Measurements from ENCODE around the gene TNFRSF18.

DNA sequence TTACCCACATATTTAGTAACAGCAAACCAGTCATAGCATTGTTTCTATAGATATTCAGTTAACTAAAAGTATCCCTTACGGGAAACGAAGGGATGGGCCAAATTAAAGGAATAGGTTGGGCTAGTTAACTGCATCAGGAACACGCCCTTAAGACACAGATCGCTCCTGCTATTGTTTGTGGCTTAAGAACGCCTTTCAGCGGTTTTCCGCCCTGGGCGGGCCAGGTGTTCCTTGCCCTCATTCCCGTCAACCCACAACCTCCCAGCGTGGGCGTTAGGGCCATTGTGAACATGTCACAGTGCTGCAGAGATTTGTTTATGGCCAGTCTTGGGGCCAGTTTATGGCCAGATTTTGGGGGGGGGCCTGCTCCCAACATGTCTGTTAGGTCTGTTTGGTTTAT lies 14.7 kb downstream of the TNFRSF18 start:
- TF ChIP-seq, protein P1, sequence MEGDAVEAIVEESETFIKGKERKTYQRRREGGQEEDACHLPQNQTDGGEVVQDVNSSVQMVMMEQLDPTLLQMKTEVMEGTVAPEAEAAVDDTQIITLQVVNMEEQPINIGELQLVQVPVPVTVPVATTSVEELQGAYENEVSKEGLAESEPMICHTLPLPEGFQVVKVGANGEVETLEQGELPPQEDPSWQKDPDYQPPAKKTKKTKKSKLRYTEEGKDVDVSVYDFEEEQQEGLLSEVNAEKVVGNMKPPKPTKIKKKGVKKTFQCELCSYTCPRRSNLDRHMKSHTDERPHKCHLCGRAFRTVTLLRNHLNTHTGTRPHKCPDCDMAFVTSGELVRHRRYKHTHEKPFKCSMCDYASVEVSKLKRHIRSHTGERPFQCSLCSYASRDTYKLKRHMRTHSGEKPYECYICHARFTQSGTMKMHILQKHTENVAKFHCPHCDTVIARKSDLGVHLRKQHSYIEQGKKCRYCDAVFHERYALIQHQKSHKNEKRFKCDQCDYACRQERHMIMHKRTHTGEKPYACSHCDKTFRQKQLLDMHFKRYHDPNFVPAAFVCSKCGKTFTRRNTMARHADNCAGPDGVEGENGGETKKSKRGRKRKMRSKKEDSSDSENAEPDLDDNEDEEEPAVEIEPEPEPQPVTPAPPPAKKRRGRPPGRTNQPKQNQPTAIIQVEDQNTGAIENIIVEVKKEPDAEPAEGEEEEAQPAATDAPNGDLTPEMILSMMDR (IDR thresholded peaks at IDR 0.05) = no peak
- no peak for TF ChIP-seq POLR2A (IDR thresholded peaks at IDR 0.05)

Measured in testis (tissue), 2 donors.